Measurements from ENCODE around the gene SDF4. TPM values are rescaled to one million over a fixed set of nuclear protein-coding genes. Genes with fewer than 3 reads are reported as not detected.

The SDF4 gene
- total and polyA plus RNA-seq, 2 of the 13 experiments (the other 11 are each of a cell fraction or from before 2014, with no cell fraction given), result 80.8 to 107 TPM

GRCh38 chr1:1280782-1281481 lies 49.1 kb upstream of the SDF4 start (continued):
- TF ChIP-seq ZNF710 (CRISPR knock-in tag; IDR thresholded peaks at IDR 0.05; ENCODE audit: borderline replicate concordance) (no peak), AHR (CRISPR knock-in tag; IDR thresholded peaks at IDR 0.05) (no peak), BRD4 (CRISPR knock-in tag; IDR thresholded peaks at IDR 0.05) (0 out of 2 replicates have a peak, but pooled peaks have one; percentile 35), MEIS2 (CRISPR knock-in tag; IDR thresholded peaks at IDR 0.05) (no peak), PAX8 (CRISPR knock-in tag; IDR thresholded peaks at IDR 0.05; ENCODE audit: borderline replicate concordance) (no peak), TRIM24 (CRISPR knock-in tag; IDR thresholded peaks at IDR 0.05) (no peak), NFKBIZ (CRISPR knock-in tag; IDR thresholded peaks at IDR 0.05) (no peak), ZNF264 (CRISPR knock-in tag; IDR thresholded peaks at IDR 0.05) (no peak), FIP1L1 (IDR thresholded peaks at IDR 0.05; ENCODE audit: borderline replicate concordance, insufficient read depth, low read depth, low read length) (no peak), ZNF549 (CRISPR knock-in tag; IDR thresholded peaks at IDR 0.05) (no peak), XRCC5 (optimal IDR thresholded peaks at IDR 0.05; ENCODE audit: low read length) (no peak), IKZF5 (CRISPR knock-in tag; IDR thresholded peaks at IDR 0.05) (no peak), ZNF589 (CRISPR knock-in tag; conservative IDR thresholded peaks at IDR 0.05) (no peak), ZSCAN9 (CRISPR knock-in tag; IDR thresholded peaks at IDR 0.05; ENCODE audit: borderline replicate concordance) (no peak), ZNF513 (CRISPR knock-in tag; conservative IDR thresholded peaks at IDR 0.05) (no peak), CHD4 (IDR thresholded peaks at IDR 0.05; ENCODE audit: borderline replicate concordance, low read length) (no peak), PLRG1 (conservative IDR thresholded peaks at IDR 0.05) (no peak), SRSF9 (IDR thresholded peaks at IDR 0.05; ENCODE audit: borderline replicate concordance, insufficient read depth, low read depth, low read length, poor library complexity, severe bottlenecking) (no peak), PHF20 (CRISPR knock-in tag; IDR thresholded peaks at IDR 0.05) (no peak), ZNF839 (CRISPR knock-in tag; IDR thresholded peaks at IDR 0.05; ENCODE audit: borderline replicate concordance) (no peak), ZNF253 (CRISPR knock-in tag; IDR thresholded peaks at IDR 0.05; ENCODE audit: borderline replicate concordance) (0 out of 2 replicates have a peak, but pooled peaks have one; percentile 47), KDM2A (CRISPR knock-in tag; IDR thresholded peaks at IDR 0.05; ENCODE audit: borderline replicate concordance, low read depth) (no peak)
- TF ChIP-seq, protein P1, sequence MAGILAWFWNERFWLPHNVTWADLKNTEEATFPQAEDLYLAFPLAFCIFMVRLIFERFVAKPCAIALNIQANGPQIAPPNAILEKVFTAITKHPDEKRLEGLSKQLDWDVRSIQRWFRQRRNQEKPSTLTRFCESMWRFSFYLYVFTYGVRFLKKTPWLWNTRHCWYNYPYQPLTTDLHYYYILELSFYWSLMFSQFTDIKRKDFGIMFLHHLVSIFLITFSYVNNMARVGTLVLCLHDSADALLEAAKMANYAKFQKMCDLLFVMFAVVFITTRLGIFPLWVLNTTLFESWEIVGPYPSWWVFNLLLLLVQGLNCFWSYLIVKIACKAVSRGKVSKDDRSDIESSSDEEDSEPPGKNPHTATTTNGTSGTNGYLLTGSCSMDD (CRISPR knock-in tag; IDR thresholded peaks at IDR 0.05), result no peak
- TF ChIP-seq, protein P2, sequence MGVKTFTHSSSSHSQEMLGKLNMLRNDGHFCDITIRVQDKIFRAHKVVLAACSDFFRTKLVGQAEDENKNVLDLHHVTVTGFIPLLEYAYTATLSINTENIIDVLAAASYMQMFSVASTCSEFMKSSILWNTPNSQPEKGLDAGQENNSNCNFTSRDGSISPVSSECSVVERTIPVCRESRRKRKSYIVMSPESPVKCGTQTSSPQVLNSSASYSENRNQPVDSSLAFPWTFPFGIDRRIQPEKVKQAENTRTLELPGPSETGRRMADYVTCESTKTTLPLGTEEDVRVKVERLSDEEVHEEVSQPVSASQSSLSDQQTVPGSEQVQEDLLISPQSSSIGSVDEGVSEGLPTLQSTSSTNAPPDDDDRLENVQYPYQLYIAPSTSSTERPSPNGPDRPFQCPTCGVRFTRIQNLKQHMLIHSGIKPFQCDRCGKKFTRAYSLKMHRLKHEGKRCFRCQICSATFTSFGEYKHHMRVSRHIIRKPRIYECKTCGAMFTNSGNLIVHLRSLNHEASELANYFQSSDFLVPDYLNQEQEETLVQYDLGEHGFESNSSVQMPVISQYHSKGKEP (CRISPR knock-in tag; IDR thresholded peaks at IDR 0.05), result no peak
